Progenitor cell of endocrine pancreas (in vitro differentiated cells): ENCODE measurements around the gene GPX3. TPM values are rescaled to one million over a fixed set of nuclear protein-coding genes. Genes with fewer than 3 reads are reported as not detected.

Experiments
- DNase-seq: peaks from one replicate; pipeline ENCODE4 v3.0.0; 2021; ENCODE audit warnings: low spot score; ENCODE audit not compliant: unreplicated experiment
- H3K27ac Mint-ChIP-seq: 2 replicates; pipeline ENCODE4 v1.8.0; 2021; ENCODE audit warnings: mild to moderate bottlenecking, moderate library complexity, mixed read lengths
- H3K27me3 Mint-ChIP-seq: 2 replicates; pipeline ENCODE4 v1.8.0; 2021; ENCODE audit warnings: mixed read lengths
- H3K36me3 Mint-ChIP-seq: 2 replicates; pipeline ENCODE4 v1.8.0; 2022; ENCODE audit warnings: mixed read lengths; ENCODE audit not compliant: insufficient read depth
- H3K4me1 Mint-ChIP-seq: 2 replicates; pipeline ENCODE4 v1.8.0; 2021; ENCODE audit warnings: low read depth, mixed read lengths
- H3K4me3 Mint-ChIP-seq: 2 replicates; pipeline ENCODE4 v1.8.0; 2021; ENCODE audit warnings: low read depth, mild to moderate bottlenecking, moderate library complexity, mixed read lengths
- H3K9me3 Mint-ChIP-seq: 2 replicates; pipeline ENCODE4 v1.8.0; 2021; ENCODE audit warnings: low read depth, mixed read lengths
- total RNA-seq: library from RNA; stranded (reverse); gene quantifications from 2 replicates; pipeline ENCODE4 v1.2.1, GENCODE V29; 2021
- TF ChIP-seq, protein P1 (sequence below): fragments of 200-600 bp; sonication (generic); IDR thresholded peaks from one replicate; pipeline ENCODE4 v1.5.0; 2021; ENCODE audit warnings: antibody characterized with exemption, mild to moderate bottlenecking; ENCODE audit not compliant: unreplicated experiment

The GPX3 gene
- total RNA-seq, 1 donor from 2014 or later: 28.2 TPM

DNA sequence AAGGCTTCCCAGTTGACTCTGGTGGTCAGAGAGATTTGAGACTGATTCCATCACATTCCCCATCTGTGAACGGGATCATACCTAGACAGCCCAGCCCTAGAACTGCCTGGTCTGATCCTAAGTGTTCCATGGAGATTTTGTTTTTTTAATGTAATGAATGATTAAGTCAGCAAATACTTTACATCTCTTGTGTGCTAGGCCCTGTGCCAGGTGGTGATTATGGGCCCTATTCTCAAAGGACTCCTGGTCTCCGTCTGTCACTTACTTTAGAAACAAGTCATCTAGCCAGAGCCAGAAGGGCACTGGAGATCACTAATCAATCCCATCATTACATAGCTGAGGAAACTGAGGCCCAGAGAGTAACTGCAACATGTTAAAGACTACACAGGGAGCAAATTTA is 1.1 kb upstream of the GPX3 start:
- Mint-ChIP-seq H3K27ac (no peak overlapping the region), H3K4me3 (no peak overlapping the region), H3K36me3 (peaks cover 2% of the 10 kb centered on the region), H3K9me3 (no peaks in the 10 kb centered on the region), H3K27me3 (peaks cover 4% of the 10 kb centered on the region), H3K4me1 (peaks cover 6% of the 10 kb centered on the region)
- no peak for DNase-seq
- TF ChIP-seq, protein P1, sequence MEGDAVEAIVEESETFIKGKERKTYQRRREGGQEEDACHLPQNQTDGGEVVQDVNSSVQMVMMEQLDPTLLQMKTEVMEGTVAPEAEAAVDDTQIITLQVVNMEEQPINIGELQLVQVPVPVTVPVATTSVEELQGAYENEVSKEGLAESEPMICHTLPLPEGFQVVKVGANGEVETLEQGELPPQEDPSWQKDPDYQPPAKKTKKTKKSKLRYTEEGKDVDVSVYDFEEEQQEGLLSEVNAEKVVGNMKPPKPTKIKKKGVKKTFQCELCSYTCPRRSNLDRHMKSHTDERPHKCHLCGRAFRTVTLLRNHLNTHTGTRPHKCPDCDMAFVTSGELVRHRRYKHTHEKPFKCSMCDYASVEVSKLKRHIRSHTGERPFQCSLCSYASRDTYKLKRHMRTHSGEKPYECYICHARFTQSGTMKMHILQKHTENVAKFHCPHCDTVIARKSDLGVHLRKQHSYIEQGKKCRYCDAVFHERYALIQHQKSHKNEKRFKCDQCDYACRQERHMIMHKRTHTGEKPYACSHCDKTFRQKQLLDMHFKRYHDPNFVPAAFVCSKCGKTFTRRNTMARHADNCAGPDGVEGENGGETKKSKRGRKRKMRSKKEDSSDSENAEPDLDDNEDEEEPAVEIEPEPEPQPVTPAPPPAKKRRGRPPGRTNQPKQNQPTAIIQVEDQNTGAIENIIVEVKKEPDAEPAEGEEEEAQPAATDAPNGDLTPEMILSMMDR: no peak

- Mint-ChIP-seq H3K36me3 (peaks cover 3% of the 10 kb centered on the region), H3K4me3 (peak overlapping the region; percentile 25), H3K4me1 (peaks cover 6% of the 10 kb centered on the region), H3K9me3 (no peaks in the 10 kb centered on the region), H3K27ac (no peak overlapping the region), H3K27me3 (peaks cover 4% of the 10 kb centered on the region)
- TF ChIP-seq, protein P1: no peak
- no peak for DNase-seq
Measured at GRCh38 chr5:151021746-151022145, 1.4 kb downstream of the GPX3 start.

DNA sequence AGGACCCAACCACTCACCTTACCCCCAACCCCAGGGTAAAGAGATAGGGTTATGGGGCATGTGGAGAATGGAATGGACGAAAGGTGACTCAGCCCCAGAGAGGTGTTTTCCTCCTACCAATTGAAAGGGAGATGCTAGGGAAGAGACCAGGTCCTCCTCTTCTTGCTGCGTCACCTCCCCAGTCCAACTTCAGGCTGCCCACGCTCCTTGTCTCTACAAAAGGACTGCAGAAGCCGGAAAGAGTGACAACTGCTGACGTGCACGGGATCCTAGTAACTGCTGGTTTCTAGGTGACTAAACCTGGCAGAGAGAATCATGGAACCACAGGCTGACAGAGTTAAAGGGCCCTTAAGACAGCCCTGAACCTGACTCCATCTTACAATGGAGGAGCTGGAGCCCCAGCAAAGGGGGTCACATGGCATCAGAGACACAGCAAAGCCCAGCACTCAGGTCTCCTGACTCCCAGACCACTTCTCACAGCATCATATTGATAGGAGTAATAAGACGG is 2.2 kb downstream of the GPX3 start:
- no peak overlapping the region for H3K27ac Mint-ChIP-seq
- H3K27me3 Mint-ChIP-seq: peaks cover 2% of the 10 kb centered on the region
- no peaks in the 10 kb centered on the region for H3K9me3 Mint-ChIP-seq
- H3K4me1 Mint-ChIP-seq: peaks cover 6% of the 10 kb centered on the region
- TF ChIP-seq, protein P1: no peak
- H3K36me3 Mint-ChIP-seq: peaks cover 3% of the 10 kb centered on the region
- no peak for DNase-seq
- no peak overlapping the region for H3K4me3 Mint-ChIP-seq

GRCh38 chr5:151023047-151023615 is 2.7 kb downstream of the GPX3 start:
- no peak for DNase-seq
- TF ChIP-seq, protein P1: no peak
- H3K9me3 Mint-ChIP-seq: no peaks in the 10 kb centered on the region
- H3K4me1 Mint-ChIP-seq: peaks cover 6% of the 10 kb centered on the region
- H3K36me3 Mint-ChIP-seq: peaks cover 3% of the 10 kb centered on the region
- no peak overlapping the region for H3K4me3 Mint-ChIP-seq
- H3K27ac Mint-ChIP-seq: no peak overlapping the region
- H3K27me3 Mint-ChIP-seq: no peaks in the 10 kb centered on the region

DNA sequence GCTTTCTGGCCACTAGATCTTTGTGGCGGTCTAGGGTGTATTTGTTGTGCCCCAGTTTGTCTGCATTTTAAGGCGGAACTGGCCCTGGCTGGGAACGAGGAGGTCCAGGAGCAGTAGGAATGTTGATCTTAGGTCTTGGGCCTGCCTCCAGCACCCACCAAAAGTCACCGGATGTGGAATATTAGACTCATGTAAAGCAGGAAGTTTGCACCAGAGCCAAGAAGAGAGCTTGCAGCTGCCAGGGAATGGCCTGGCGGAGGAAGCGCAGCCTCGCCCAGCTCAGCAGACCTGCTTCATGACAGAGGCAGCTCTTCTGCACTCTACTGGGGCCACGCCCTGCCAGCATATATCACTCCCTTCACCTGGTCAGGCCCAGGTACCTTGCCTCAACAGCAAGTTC is 3.3 kb downstream of the GPX3 start:
- no peaks in the 10 kb centered on the region for H3K27me3 Mint-ChIP-seq
- peaks cover 6% of the 10 kb centered on the region for H3K4me1 Mint-ChIP-seq
- H3K27ac Mint-ChIP-seq: no peak overlapping the region
- H3K9me3 Mint-ChIP-seq: no peaks in the 10 kb centered on the region
- TF ChIP-seq, protein P1: no peak
- no peak overlapping the region for H3K4me3 Mint-ChIP-seq
- DNase-seq: no peak
- H3K36me3 Mint-ChIP-seq: peaks cover 6% of the 10 kb centered on the region
